ENCODE data around the gene PLXNA3. TPM values are rescaled to one million over a fixed set of nuclear protein-coding genes. Genes with fewer than 3 reads are reported as not detected.

PLXNA3 gene
- polyA plus RNA-seq, 3 donors = 49.7 to 65.3 (median 53.2) TPM

- DNase-seq = peak; percentile 77
These were observed 69.0 kb downstream of the PLXNA3 start for GRCh38 chrX:154526901-154527675.

Other genes with a start within 250 kb of the PLXNA3 start
- not detected for gene OPN1MW2, start 238.5 kb upstream of the PLXNA3 start, polyA plus RNA-seq (ENCODE audit: insufficient read length in 3 of 3)
- not detected for gene OPN1MW3, start 200.7 kb upstream of the PLXNA3 start, polyA plus RNA-seq (ENCODE audit: insufficient read length in 3 of 3)
- not detected for gene TEX28, start 163.2 kb upstream of the PLXNA3 start, polyA plus RNA-seq (ENCODE audit: insufficient read length in 3 of 3)
- gene TKTL1, start 162.5 kb upstream of the PLXNA3 start, polyA plus RNA-seq (ENCODE audit: insufficient read length in 3 of 3) = under 1 TPM; 0.24 to 0.54 (median 0.52) TPM
- 100 to 1,000 TPM; 416 to 612 (median 573) TPM for gene FLNA, start 83.6 kb upstream of the PLXNA3 start, polyA plus RNA-seq (ENCODE audit: insufficient read length in 3 of 3)
- gene EMD, start 79.0 kb upstream of the PLXNA3 start, polyA plus RNA-seq (ENCODE audit: insufficient read length in 3 of 3) = 10 to 100 TPM; 68.3 to 87.4 (median 81.2) TPM
- 1,000 to 10,000 TPM; 2,952 to 3,594 (median 3,543) TPM for gene RPL10, start 59.9 kb upstream of the PLXNA3 start, polyA plus RNA-seq (ENCODE audit: insufficient read length in 3 of 3)
- 10 to 100 TPM; 14.7 to 16.4 (median 16.0) TPM for gene DNASE1L1, start 49.0 kb upstream of the PLXNA3 start, polyA plus RNA-seq (ENCODE audit: insufficient read length in 3 of 3)
- 10 to 100 TPM; 32.3 to 46.4 (median 39.5) TPM for gene TAFAZZIN, start 46.7 kb upstream of the PLXNA3 start, polyA plus RNA-seq (ENCODE audit: insufficient read length in 3 of 3)
- 100 to 1,000 TPM; 144 to 170 (median 166) TPM for gene ATP6AP1, start 29.6 kb upstream of the PLXNA3 start, polyA plus RNA-seq (ENCODE audit: insufficient read length in 3 of 3)
- 100 to 1,000 TPM; 127 to 145 (median 135) TPM for gene GDI1, start 21.1 kb upstream of the PLXNA3 start, polyA plus RNA-seq (ENCODE audit: insufficient read length in 3 of 3)
- gene FAM50A, start 14.1 kb upstream of the PLXNA3 start, polyA plus RNA-seq (ENCODE audit: insufficient read length in 3 of 3) = 10 to 100 TPM; 52.6 to 65.9 (median 54.6) TPM
- gene LAGE3, start 21.0 kb downstream of the PLXNA3 start, polyA plus RNA-seq (ENCODE audit: insufficient read length in 3 of 3) = 10 to 100 TPM; 13.1 to 19.1 (median 16.1) TPM
- gene UBL4A, start 28.3 kb downstream of the PLXNA3 start, polyA plus RNA-seq (ENCODE audit: insufficient read length in 3 of 3) = 10 to 100 TPM; 25.6 to 33.6 (median 32.1) TPM
- 10 to 100 TPM; 20.0 to 24.1 (median 20.9) TPM for gene SLC10A3, start 32.3 kb downstream of the PLXNA3 start, polyA plus RNA-seq (ENCODE audit: insufficient read length in 3 of 3)
- 10 to 100 TPM; 36.2 to 44.6 (median 39.4) TPM for gene FAM3A, start 58.0 kb downstream of the PLXNA3 start, polyA plus RNA-seq (ENCODE audit: insufficient read length in 3 of 3)
- 10 to 100 TPM; 39.2 to 49.3 (median 45.6) TPM for gene G6PD, start 88.6 kb downstream of the PLXNA3 start, polyA plus RNA-seq (ENCODE audit: insufficient read length in 3 of 3)
- 10 to 100 TPM; 16.6 to 19.3 (median 19.3) TPM for gene IKBKG, start 89.3 kb downstream of the PLXNA3 start, polyA plus RNA-seq (ENCODE audit: insufficient read length in 3 of 3)
- gene CTAG1A, start 126.9 kb downstream of the PLXNA3 start, polyA plus RNA-seq (ENCODE audit: insufficient read length in 3 of 3) = not detected
- gene CTAG1B, start 161.0 kb downstream of the PLXNA3 start, polyA plus RNA-seq (ENCODE audit: insufficient read length in 3 of 3) = not detected
- gene CTAG2, start 195.3 kb downstream of the PLXNA3 start, polyA plus RNA-seq (ENCODE audit: insufficient read length in 3 of 3) = not detected